GM19324 (cell line): ENCODE measurements around the gene RAD51AP1.
A peak's percentile ranks its signal among the peaks of the same experiment; 100 is the strongest.

Source experiments
- ATAC-seq: cut with Tn5 transposase; IDR thresholded peaks from one replicate; pipeline ENCODE4 v1.9.1; 2021; ENCODE audit warnings: mild to moderate bottlenecking, moderate library complexity; ENCODE audit not compliant: unreplicated experiment, low FRiP score

Gene RAD51AP1

GRCh38 chr12:4540638-4541037 is 1.9 kb downstream of the RAD51AP1 start:
- ATAC-seq: no peak

- ATAC-seq: no peak
Measured at GRCh38 chr12:4545195-4545594, 6.5 kb downstream of the RAD51AP1 start.

GRCh38 chr12:4552191-4552590 is 13.5 kb downstream of the RAD51AP1 start:
- ATAC-seq: no peak

GRCh38 chr12:4553943-4554342 is 15.3 kb downstream of the RAD51AP1 start:
- no peak for ATAC-seq

GRCh38 chr12:4555804-4556203 is 17.1 kb downstream of the RAD51AP1 start:
- no peak for ATAC-seq

GRCh38 chr12:4556735-4557530 is 18.2 kb downstream of the RAD51AP1 start:
- no peak for ATAC-seq

GRCh38 chr12:4557586-4557985 is 18.9 kb downstream of the RAD51AP1 start:
- no peak for ATAC-seq

GRCh38 chr12:4558171-4558570 is 19.5 kb downstream of the RAD51AP1 start:
- ATAC-seq: no peak

GRCh38 chr12:4562034-4562657 is 23.5 kb downstream of the RAD51AP1 start, which contains the start of gene DYRK4:
Gene DYRK4, plus strand, starts transcription at chr12:4562208. Its CDS starts 38 bp downstream, at chr12:4562246.
- ATAC-seq: no peak

- ATAC-seq: no peak
Measured at GRCh38 chr12:4563336-4563735, 24.6 kb downstream of the RAD51AP1 start.

GRCh38 chr12:4564818-4565217 is 26.1 kb downstream of the RAD51AP1 start:
- ATAC-seq: no peak

GRCh38 chr12:4566474-4566873 is 27.8 kb downstream of the RAD51AP1 start:
- no peak for ATAC-seq

- ATAC-seq: peak; percentile 65
Measured at GRCh38 chr12:4567073-4567881, 28.6 kb downstream of the RAD51AP1 start.

GRCh38 chr12:4569261-4569660 is 30.6 kb downstream of the RAD51AP1 start:
- ATAC-seq: no peak

- ATAC-seq: no peak
Measured at GRCh38 chr12:4572680-4573079, 34.0 kb downstream of the RAD51AP1 start.

- no peak for ATAC-seq
Measured at GRCh38 chr12:4579305-4580102, 40.8 kb downstream of the RAD51AP1 start.

GRCh38 chr12:4580281-4580688 is 41.6 kb downstream of the RAD51AP1 start:
- ATAC-seq: no peak

GRCh38 chr12:4584281-4584680 is 45.6 kb downstream of the RAD51AP1 start:
- ATAC-seq: no peak

- ATAC-seq: no peak
Measured at GRCh38 chr12:4584896-4585295, 46.2 kb downstream of the RAD51AP1 start.

- ATAC-seq: no peak
Measured at GRCh38 chr12:4586500-4586899, 47.8 kb downstream of the RAD51AP1 start.
